Measurements from ENCODE around the gene ENOX1. TPM values are rescaled to one million over a fixed set of nuclear protein-coding genes. Genes with fewer than 3 reads are reported as not detected.

Gene ENOX1
- total and polyA plus RNA-seq, 4 donors, result 0.33 to 7.7 (median 1.1) TPM

- H3K4me3 ChIP-seq, result no peak overlapping the region
- no peaks in the 10 kb centered on the region for H3K27me3 ChIP-seq (ENCODE audit: control insufficient read depth in 3 of 3, insufficient read depth in 3 of 3, low read length in 2 of 3)
- H3K36me3 ChIP-seq (ENCODE audit: control insufficient read depth in 4 of 4, insufficient read depth in 4 of 4, low read length in 4 of 4), result no peaks in the 10 kb centered on the region
- no peak overlapping the region for H3K9ac ChIP-seq (ENCODE audit: insufficient read depth in 1 of 2, low read length in 2 of 2)
- 78 to 92% methylated on average over 3 of the region's 3 CpGs for WGBS, 2 donors
- no peaks in the 10 kb centered on the region for H3K9me3 ChIP-seq (ENCODE audit: control insufficient read depth in 4 of 4, insufficient read depth in 3 of 4, low read length in 3 of 4)
- TF ChIP-seq, protein P1, sequence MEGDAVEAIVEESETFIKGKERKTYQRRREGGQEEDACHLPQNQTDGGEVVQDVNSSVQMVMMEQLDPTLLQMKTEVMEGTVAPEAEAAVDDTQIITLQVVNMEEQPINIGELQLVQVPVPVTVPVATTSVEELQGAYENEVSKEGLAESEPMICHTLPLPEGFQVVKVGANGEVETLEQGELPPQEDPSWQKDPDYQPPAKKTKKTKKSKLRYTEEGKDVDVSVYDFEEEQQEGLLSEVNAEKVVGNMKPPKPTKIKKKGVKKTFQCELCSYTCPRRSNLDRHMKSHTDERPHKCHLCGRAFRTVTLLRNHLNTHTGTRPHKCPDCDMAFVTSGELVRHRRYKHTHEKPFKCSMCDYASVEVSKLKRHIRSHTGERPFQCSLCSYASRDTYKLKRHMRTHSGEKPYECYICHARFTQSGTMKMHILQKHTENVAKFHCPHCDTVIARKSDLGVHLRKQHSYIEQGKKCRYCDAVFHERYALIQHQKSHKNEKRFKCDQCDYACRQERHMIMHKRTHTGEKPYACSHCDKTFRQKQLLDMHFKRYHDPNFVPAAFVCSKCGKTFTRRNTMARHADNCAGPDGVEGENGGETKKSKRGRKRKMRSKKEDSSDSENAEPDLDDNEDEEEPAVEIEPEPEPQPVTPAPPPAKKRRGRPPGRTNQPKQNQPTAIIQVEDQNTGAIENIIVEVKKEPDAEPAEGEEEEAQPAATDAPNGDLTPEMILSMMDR (IDR thresholded peaks at IDR 0.05; ENCODE audit: control extremely low read depth, extremely low read depth), result no peak
- ATAC-seq (ENCODE audit: insufficient read depth, low FRiP score) (no peak), DNase-seq (peak in 2 of 3 donors; percentile 36 to 44)
- peak overlapping the region in 1 of 2 donors; percentile 63 for H3K27ac ChIP-seq (ENCODE audit: low read depth in 1 of 2, low read length in 1 of 2)
- H3K4me1 ChIP-seq (ENCODE audit: control insufficient read depth in 5 of 5, insufficient read depth in 5 of 5, low read length in 5 of 5), result peaks cover 0 to 25% (median 4%) of the 10 kb centered on the region in 5 donors
Observed at GRCh38 chr13:43688227-43688907, 98.4 kb downstream of the ENOX1 start.

DNA sequence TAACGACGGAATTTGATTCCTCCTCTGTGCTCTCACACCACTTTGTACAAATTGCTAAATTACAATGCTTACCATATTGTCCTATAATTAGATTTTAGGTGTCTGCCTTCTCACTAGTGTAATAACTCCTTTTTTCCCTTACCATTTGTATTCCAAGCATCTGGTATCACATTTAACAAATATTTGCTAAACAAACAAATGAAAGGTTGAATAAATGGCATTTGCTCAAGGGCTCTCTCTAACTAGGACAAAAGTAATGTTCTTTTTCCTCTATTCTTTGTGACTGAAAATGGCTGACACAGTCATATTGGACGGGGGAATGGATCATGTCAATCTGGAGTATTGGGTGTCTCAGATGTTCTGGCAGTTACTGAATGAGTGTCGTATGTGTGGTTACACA lies 99.7 kb downstream of the ENOX1 start:
- 79 to 84% methylated on average over 4 of the region's 4 CpGs for WGBS, 2 donors

DNA sequence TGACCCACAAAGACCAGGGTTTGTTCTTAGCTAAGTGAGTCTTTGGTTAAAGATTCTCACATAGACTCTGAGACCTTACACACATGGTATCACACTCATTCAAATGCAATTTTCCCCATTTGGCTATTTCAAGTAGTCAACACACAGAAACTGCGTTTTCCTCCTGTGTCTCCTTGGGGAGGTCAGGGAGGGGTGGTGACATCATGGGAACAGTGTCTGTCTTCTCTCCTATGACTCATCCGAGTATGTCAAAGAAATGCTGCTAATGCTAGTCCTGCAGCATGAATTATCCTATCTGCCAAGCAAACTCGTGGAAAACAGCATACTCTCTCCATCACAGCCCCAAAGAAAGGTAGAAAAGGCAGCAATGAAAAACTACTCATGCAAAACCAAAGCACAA lies 100.2 kb downstream of the ENOX1 start:
- 37 to 53% methylated on average over 3 of the region's 3 CpGs for WGBS, 2 donors
- no peak for ATAC-seq (ENCODE audit: insufficient read depth, low FRiP score)

More for the DNA sequence above, 99.7 kb downstream of the ENOX1 start:
- ATAC-seq (ENCODE audit: insufficient read depth, low FRiP score) (no peak), DNase-seq (no peak)
- H3K27me3 ChIP-seq (ENCODE audit: control insufficient read depth in 3 of 3, insufficient read depth in 3 of 3, low read length in 2 of 3), result no peaks in the 10 kb centered on the region
- peak overlapping the region in 1 of 2 donors; percentile 54 for H3K27ac ChIP-seq (ENCODE audit: low read depth in 1 of 2, low read length in 1 of 2)
- H3K36me3 ChIP-seq (ENCODE audit: control insufficient read depth in 4 of 4, insufficient read depth in 4 of 4, low read length in 4 of 4), result no peaks in the 10 kb centered on the region
- peaks cover 0 to 25% (median 4%) of the 10 kb centered on the region in 5 donors for H3K4me1 ChIP-seq (ENCODE audit: control insufficient read depth in 5 of 5, insufficient read depth in 5 of 5, low read length in 5 of 5)
- H3K4me3 ChIP-seq, result no peak overlapping the region
- H3K9ac ChIP-seq (ENCODE audit: insufficient read depth in 1 of 2, low read length in 2 of 2), result no peak overlapping the region
- no peaks in the 10 kb centered on the region for H3K9me3 ChIP-seq (ENCODE audit: control insufficient read depth in 4 of 4, insufficient read depth in 3 of 4, low read length in 3 of 4)
- TF ChIP-seq, protein P1 (IDR thresholded peaks at IDR 0.05; ENCODE audit: control extremely low read depth, extremely low read depth), result no peak

More for the DNA sequence above, 100.2 kb downstream of the ENOX1 start:
- Histone ChIP-seq H3K9me3 (ENCODE audit: control insufficient read depth in 4 of 4, insufficient read depth in 3 of 4, low read length in 3 of 4) (no peaks in the 10 kb centered on the region), H3K27ac (ENCODE audit: low read depth in 1 of 2, low read length in 1 of 2) (peak overlapping the region in 1 of 2 donors; percentile 54), H3K4me1 (ENCODE audit: control insufficient read depth in 5 of 5, insufficient read depth in 5 of 5, low read length in 5 of 5) (peaks cover 0 to 25% (median 4%) of the 10 kb centered on the region in 5 donors), H3K36me3 (ENCODE audit: control insufficient read depth in 4 of 4, insufficient read depth in 4 of 4, low read length in 4 of 4) (no peaks in the 10 kb centered on the region), H3K4me3 (no peak overlapping the region), H3K27me3 (ENCODE audit: control insufficient read depth in 3 of 3, insufficient read depth in 3 of 3, low read length in 2 of 3) (no peaks in the 10 kb centered on the region), H3K9ac (ENCODE audit: insufficient read depth in 1 of 2, low read length in 2 of 2) (no peak overlapping the region)
- DNase-seq, result no peak
- TF ChIP-seq, protein P1 (IDR thresholded peaks at IDR 0.05; ENCODE audit: control extremely low read depth, extremely low read depth), result no peak
